Panc1 (cell line): ENCODE measurements around the gene NUP210L. TPM values are rescaled to one million over a fixed set of nuclear protein-coding genes. Genes with fewer than 3 reads are reported as not detected.

ENCODE experiments used
- ATAC-seq: fragments of 200-7000 bp; cut with Tn5 transposase; 2 replicates; pipeline ENCODE4 v1.9.1; 2020; ENCODE audit warnings: mild to moderate bottlenecking, moderate library complexity
- BruUV-seq: library from RNA; stranded (reverse); fragments of 400-500 nt; replicated peaks from 2 replicates; lab custom pipeline; 2021; lab: Mats Ljungman, UMichigan
- CTCF ChIA-PET: fragments of 300-600 bp; sonication (Branson Sonifier 250); formaldehyde crosslinking; loops from one replicate; lab custom pipeline; 2022; ENCODE audit warnings: antibody characterized with exemption; lab: Charles Lee
- POLR2A ChIA-PET: fragments of 300-600 bp; sonication (Branson Sonifier 250); formaldehyde crosslinking; loops from one replicate; lab custom pipeline; 2022; ENCODE audit warnings: antibody characterized with exemption; lab: Charles Lee
- DNase-seq: peaks from one replicate; pipeline ENCODE4 v3.0.0-alpha.2; 2010; ENCODE audit warnings: low read depth, low spot score
- H3K27ac ChIP-seq: 2 replicates; pipeline ENCODE4 v1.5.1; 2011; ENCODE audit warnings: mild to moderate bottlenecking, low read length, inconsistent platforms
- H3K27me3 ChIP-seq: fragments of 200-500 bp; sonication (Bioruptor generic); 2 replicates; pipeline ENCODE4 v1.6.0; 2014; ENCODE audit warnings: low read length, inconsistent platforms; ENCODE audit not compliant: control insufficient read depth, insufficient read depth
- H3K36me3 ChIP-seq: fragments of 200-500 bp; sonication (Bioruptor generic); 2 replicates; pipeline ENCODE4 v1.5.1; 2014; ENCODE audit warnings: inconsistent platforms, mild to moderate bottlenecking, low read length, moderate library complexity; ENCODE audit not compliant: control insufficient read depth, insufficient read depth
- H3K4me1 ChIP-seq: 2 replicates; pipeline ENCODE4 v1.5.1; 2011; ENCODE audit warnings: inconsistent platforms, mild to moderate bottlenecking, low read length, moderate library complexity; ENCODE audit not compliant: control insufficient read depth, insufficient read depth
- H3K4me3 ChIP-seq, 2 experiments: 2 replicates each; pipeline ENCODE4 v1.5.1; 2011 to 2012; ENCODE audit warnings: low read depth in 2 of 2, low read length in 2 of 2, mild to moderate bottlenecking in 2 of 2, inconsistent platforms in 1 of 2, moderate library complexity in 1 of 2
- H3K9me3 ChIP-seq: fragments of 200-500 bp; sonication (Bioruptor generic); 2 replicates; pipeline ENCODE4 v1.5.1; 2014; ENCODE audit warnings: low read depth, mild to moderate bottlenecking, inconsistent platforms, low read length, moderate library complexity; ENCODE audit not compliant: control insufficient read depth, insufficient read depth
- POLR2AphosphoS5 ChIP-seq: IDR thresholded peaks from 2 replicates; pipeline ENCODE4 v1.6.1; 2012; ENCODE audit warnings: mild to moderate bottlenecking, low read depth, low read length, moderate library complexity
- SIN3A ChIP-seq: IDR thresholded peaks from 2 replicates; pipeline ENCODE4 v1.6.1; 2012; ENCODE audit warnings: low read depth, mild to moderate bottlenecking, low read length, moderate library complexity, borderline replicate concordance; ENCODE audit not compliant: insufficient read depth
- TCF7L2 ChIP-seq: IDR thresholded peaks from 2 replicates; pipeline ENCODE4 v1.6.1; 2011; ENCODE audit warnings: mild to moderate bottlenecking, low read depth, low read length, inconsistent platforms
- in situ Hi-C: cut with HindIII; loops from 2 replicates; pipeline ENCODE4 v1.10.0; 2016; ENCODE audit warnings: low sequenced_read_pairs, low pct_unique_long_range_greater_than_20kb
- intact Hi-C: fragments of 100-400 bp; cut with micrococcal nuclease; formaldehyde crosslinking; loops from one replicate; pipeline ENCODE4 v1.10.0; 2022; ENCODE audit not compliant: unreplicated experiment
- total RNA-seq: library from RNA; stranded (reverse); gene quantifications from one replicate; pipeline ENCODE4 v1.2.1, GENCODE V29; 2021; ENCODE audit not compliant: unreplicated experiment
- TF ChIP-seq, protein P1 (sequence below): fragments of 450-650 bp; IDR thresholded peaks from 2 replicates; pipeline ENCODE4 v1.5.1; 2017; ENCODE audit warnings: mild to moderate bottlenecking
- TF ChIP-seq, protein P2 (sequence below), 2 experiments: IDR thresholded peaks; 2 replicates each; pipeline ENCODE4 v1.6.1; 2011 to 2012; ENCODE audit warnings: low read depth in 2 of 2, control low read depth in 1 of 2, low read length in 1 of 2, mild to moderate bottlenecking in 1 of 2, moderate library complexity in 1 of 2; ENCODE audit not compliant: insufficient read depth in 1 of 2

Gene NUP210L
- total RNA-seq, 1 experiment from 2014 or later, result 0.05 TPM

DNA sequence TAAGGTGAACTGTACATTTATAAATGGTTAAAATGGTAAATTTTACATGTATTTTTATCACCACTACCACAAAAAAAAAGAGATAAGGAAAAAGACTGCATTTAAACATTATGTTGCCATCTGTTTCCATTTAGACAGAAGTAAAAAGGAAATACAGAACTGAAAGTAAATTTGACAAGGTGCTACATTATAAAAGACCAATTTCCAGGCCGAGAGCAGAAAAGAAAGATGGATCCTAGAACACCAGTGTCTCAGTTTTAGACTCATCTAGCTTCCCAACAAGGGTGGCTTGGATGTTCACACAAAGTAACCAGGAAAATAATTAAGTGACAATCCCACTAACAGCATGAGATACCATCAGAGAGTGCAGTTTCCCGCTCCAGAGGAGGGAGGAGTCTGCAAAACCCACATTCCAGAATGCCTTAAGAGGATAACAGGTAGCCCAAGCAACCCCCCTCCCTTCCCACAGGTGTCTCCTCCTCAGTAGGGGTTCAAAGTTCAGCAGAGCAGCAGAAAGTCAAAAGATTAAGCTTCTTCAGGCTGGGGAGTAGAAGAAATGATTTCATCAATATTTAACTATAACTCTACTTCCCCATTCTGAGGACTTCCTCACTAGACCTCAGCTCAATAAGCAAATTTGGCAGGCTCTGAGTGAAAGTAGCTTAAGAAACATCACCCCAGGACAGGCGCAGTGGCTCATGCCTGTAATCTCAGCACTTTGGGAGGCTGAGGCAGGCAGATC, 25.2 kb upstream of the NUP210L start:
- intact Hi-C loops (no loop called here), in situ Hi-C loops (no loop called here)
- DNase-seq, result no peak
- peak overlapping the region; percentile 86 to 92; a peak in 3 of 4 replicates for H3K4me3 ChIP-seq
- no peaks in the 10 kb centered on the region for H3K9me3 ChIP-seq
- BruUV-seq, result no TSS peak
- POLR2A ChIA-PET, result no interaction called here
- CTCF ChIA-PET, result no interaction called here
- peaks cover 40% of the 10 kb centered on the region for H3K4me1 ChIP-seq
- no peak overlapping the region; the same call in 1 of the 2 replicates for H3K27ac ChIP-seq
- H3K27me3 ChIP-seq, result no peaks in the 10 kb centered on the region
- TF ChIP-seq, protein P1, sequence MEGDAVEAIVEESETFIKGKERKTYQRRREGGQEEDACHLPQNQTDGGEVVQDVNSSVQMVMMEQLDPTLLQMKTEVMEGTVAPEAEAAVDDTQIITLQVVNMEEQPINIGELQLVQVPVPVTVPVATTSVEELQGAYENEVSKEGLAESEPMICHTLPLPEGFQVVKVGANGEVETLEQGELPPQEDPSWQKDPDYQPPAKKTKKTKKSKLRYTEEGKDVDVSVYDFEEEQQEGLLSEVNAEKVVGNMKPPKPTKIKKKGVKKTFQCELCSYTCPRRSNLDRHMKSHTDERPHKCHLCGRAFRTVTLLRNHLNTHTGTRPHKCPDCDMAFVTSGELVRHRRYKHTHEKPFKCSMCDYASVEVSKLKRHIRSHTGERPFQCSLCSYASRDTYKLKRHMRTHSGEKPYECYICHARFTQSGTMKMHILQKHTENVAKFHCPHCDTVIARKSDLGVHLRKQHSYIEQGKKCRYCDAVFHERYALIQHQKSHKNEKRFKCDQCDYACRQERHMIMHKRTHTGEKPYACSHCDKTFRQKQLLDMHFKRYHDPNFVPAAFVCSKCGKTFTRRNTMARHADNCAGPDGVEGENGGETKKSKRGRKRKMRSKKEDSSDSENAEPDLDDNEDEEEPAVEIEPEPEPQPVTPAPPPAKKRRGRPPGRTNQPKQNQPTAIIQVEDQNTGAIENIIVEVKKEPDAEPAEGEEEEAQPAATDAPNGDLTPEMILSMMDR, result no peak
- TF ChIP-seq, protein P2, sequence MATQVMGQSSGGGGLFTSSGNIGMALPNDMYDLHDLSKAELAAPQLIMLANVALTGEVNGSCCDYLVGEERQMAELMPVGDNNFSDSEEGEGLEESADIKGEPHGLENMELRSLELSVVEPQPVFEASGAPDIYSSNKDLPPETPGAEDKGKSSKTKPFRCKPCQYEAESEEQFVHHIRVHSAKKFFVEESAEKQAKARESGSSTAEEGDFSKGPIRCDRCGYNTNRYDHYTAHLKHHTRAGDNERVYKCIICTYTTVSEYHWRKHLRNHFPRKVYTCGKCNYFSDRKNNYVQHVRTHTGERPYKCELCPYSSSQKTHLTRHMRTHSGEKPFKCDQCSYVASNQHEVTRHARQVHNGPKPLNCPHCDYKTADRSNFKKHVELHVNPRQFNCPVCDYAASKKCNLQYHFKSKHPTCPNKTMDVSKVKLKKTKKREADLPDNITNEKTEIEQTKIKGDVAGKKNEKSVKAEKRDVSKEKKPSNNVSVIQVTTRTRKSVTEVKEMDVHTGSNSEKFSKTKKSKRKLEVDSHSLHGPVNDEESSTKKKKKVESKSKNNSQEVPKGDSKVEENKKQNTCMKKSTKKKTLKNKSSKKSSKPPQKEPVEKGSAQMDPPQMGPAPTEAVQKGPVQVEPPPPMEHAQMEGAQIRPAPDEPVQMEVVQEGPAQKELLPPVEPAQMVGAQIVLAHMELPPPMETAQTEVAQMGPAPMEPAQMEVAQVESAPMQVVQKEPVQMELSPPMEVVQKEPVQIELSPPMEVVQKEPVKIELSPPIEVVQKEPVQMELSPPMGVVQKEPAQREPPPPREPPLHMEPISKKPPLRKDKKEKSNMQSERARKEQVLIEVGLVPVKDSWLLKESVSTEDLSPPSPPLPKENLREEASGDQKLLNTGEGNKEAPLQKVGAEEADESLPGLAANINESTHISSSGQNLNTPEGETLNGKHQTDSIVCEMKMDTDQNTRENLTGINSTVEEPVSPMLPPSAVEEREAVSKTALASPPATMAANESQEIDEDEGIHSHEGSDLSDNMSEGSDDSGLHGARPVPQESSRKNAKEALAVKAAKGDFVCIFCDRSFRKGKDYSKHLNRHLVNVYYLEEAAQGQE (IDR thresholded peaks at IDR 0.05; ENCODE audit: insufficient read depth in 1 of 2, low read depth in 2 of 2, low read length in 1 of 2), result no peak
- no peak for TF ChIP-seq TCF7L2
- TF ChIP-seq SIN3A, result no peak
- no peak for TF ChIP-seq POLR2AphosphoS5
- peaks cover 17% of the 10 kb centered on the region for H3K36me3 ChIP-seq
- no peak for ATAC-seq

DNA sequence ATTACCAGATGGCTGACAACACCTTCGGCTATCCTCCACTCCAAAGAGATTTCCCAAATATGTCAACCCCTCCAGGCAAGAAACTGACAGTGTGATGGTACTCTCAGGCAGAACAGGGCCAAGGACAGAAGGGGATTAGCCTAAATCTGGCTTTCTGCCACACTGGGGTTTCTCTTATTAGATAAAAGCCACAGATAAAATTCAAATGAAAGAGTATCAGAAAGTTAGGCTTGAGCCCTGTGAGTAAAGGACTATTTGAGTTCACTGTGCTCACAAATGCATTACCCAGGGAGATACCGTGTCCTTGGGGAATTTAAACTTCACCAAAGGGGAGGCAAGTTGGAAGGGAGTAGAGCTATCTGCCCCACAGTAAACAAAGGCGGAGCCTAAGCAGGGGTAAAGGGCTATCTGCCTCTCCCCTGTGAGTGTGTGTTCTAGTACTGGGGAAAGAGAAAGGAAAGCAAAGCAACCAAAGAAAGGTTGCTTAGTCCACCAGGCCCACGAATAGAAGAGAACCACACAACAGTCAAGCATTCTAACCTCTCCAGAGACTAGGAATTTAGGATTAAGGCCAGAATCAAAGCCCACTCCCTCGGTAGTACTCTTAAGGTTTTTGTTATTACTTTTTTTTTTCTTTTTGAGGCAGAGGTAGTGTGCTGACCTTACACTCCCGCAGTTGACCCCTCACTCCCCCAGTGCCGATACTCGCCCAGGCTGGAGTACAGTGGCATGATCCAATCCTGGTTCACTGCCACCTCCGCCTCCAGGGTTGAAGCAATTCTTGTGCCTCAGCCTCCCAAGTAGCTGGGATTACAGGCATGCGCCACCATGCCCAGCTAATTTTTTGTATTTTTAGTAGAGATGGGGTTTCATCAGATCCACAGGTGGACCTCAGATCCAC, 24.3 kb upstream of the NUP210L start:
- ChIA-PET POLR2A (no interaction called here), CTCF (no interaction called here)
- Histone ChIP-seq H3K36me3 (peaks cover 17% of the 10 kb centered on the region), H3K9me3 (no peaks in the 10 kb centered on the region), H3K4me3 (peak overlapping the region in 1 of 2 experiments; percentile 12; a peak in 1 of 4 replicates), H3K4me1 (peaks cover 40% of the 10 kb centered on the region), H3K27ac (no peak overlapping the region), H3K27me3 (no peaks in the 10 kb centered on the region)
- TF ChIP-seq, protein P1, result no peak
- in situ Hi-C loops, result no loop called here
- ATAC-seq (no peak), DNase-seq (no peak)
- no TSS peak for BruUV-seq
- intact Hi-C loops, result no loop called here
